HEK293 (cell line): Measurements from ENCODE around the gene PITX1.
"Not testable (repeated sequence)": the region's sequence is repeated elsewhere in the genome, so short reads cannot be mapped to it uniquely, and the experiment has no call there.

Source experiments
- CTCF ChIA-PET: fragments of 350-600 bp; formaldehyde crosslinking; extraction: SDS; loops from one replicate; lab custom pipeline; 2021; ENCODE audit warnings: antibody characterized with exemption; lab: Yijun Ruan, JAX
- POLR2A ChIA-PET: fragments of 300-600 bp; formaldehyde crosslinking; extraction: SDS; loops from one replicate; lab custom pipeline; 2020; ENCODE audit warnings: antibody characterized with exemption, inconsistent platforms; lab: Yijun Ruan, JAX
- H3K27ac ChIP-seq: fragments of 200-500 bp; sonication (Bioruptor generic); 2 replicates; pipeline ENCODE4 v1.5.1; 2014; ENCODE audit warnings: low read depth, low read length, control low read depth, inconsistent platforms; ENCODE audit errors: extremely low read depth
- H3K36me3 ChIP-seq, 2 experiments: fragments of 200-500 bp in 1 of 2; sonication (Bioruptor generic) in 1 of 2; 1 replicate in 1 of 2; 2 replicates in 1 of 2; pipeline ENCODE4 v1.5.1; 2014 to 2017; ENCODE audit warnings: inconsistent platforms in 2 of 2, low read length in 2 of 2; ENCODE audit not compliant: control insufficient read depth in 2 of 2, insufficient read depth in 1 of 2
- H3K4me1 ChIP-seq: fragments of 200-500 bp; sonication (Bioruptor generic); 2 replicates; pipeline ENCODE4 v1.5.1; 2014; ENCODE audit warnings: mild to moderate bottlenecking, low read length, inconsistent platforms; ENCODE audit not compliant: control insufficient read depth, insufficient read depth
- H3K4me3 ChIP-seq: 2 replicates; pipeline ENCODE4 v1.5.1; 2011; ENCODE audit warnings: low read depth, mild to moderate bottlenecking, control low read depth, low read length, moderate library complexity
- H3K9me3 ChIP-seq: fragments of 200-500 bp; sonication (Bioruptor generic); 2 replicates; pipeline ENCODE4 v1.5.1; 2014; ENCODE audit warnings: low read depth, low read length, inconsistent platforms; ENCODE audit not compliant: control insufficient read depth, insufficient read depth
- GLI2 ChIP-seq: fragments of 450-650 bp; formaldehyde crosslinking; IDR thresholded peaks from 2 replicates; pipeline ENCODE4; 2017; ENCODE audit warnings: missing biosample characterization, missing genetic modification characterization, low read depth, borderline replicate concordance
- KLF8 ChIP-seq: fragments of 450-650 bp; formaldehyde crosslinking; IDR thresholded peaks from 2 replicates; pipeline ENCODE4 v1.5.1; 2016; ENCODE audit warnings: missing biosample characterization, missing genetic modification characterization
- MYNN ChIP-seq: fragments of 450-650 bp; formaldehyde crosslinking; IDR thresholded peaks from 2 replicates; pipeline ENCODE4 v1.5.1; 2016; ENCODE audit warnings: missing biosample characterization, missing genetic modification characterization, borderline replicate concordance
- MZF1 ChIP-seq: fragments of 450-650 bp; formaldehyde crosslinking; IDR thresholded peaks from 2 replicates; pipeline ENCODE4 v1.5.1; 2017; ENCODE audit warnings: missing biosample characterization, missing genetic modification characterization, borderline replicate concordance
- REPIN1 ChIP-seq: fragments of 450-650 bp; formaldehyde crosslinking; IDR thresholded peaks from 2 replicates; pipeline ENCODE4 v1.5.1; 2017; ENCODE audit warnings: missing biosample characterization, missing genetic modification characterization, low read depth
- SCRT1 ChIP-seq: fragments of 450-650 bp; formaldehyde crosslinking; IDR thresholded peaks from 2 replicates; pipeline ENCODE4 v1.5.1; 2016; ENCODE audit warnings: missing biosample characterization, missing genetic modification characterization, borderline replicate concordance
- ZNF146 ChIP-seq: fragments of 450-650 bp; formaldehyde crosslinking; IDR thresholded peaks from 2 replicates; pipeline ENCODE4 v1.5.1; 2016; ENCODE audit warnings: missing biosample characterization, missing genetic modification characterization
- ZNF221 ChIP-seq: fragments of 450-650 bp; formaldehyde crosslinking; IDR thresholded peaks from 2 replicates; pipeline ENCODE4 v1.5.1; 2017; ENCODE audit warnings: missing biosample characterization, missing genetic modification characterization, borderline replicate concordance
- ZNF280D ChIP-seq: fragments of 450-650 bp; formaldehyde crosslinking; IDR thresholded peaks from 2 replicates; pipeline ENCODE4 v1.5.1; 2016; ENCODE audit warnings: missing biosample characterization, missing genetic modification characterization
- ZNF311 ChIP-seq: fragments of 450-650 bp; formaldehyde crosslinking; IDR thresholded peaks from 2 replicates; pipeline ENCODE4 v1.5.1; 2017; ENCODE audit warnings: missing biosample characterization, missing genetic modification characterization, borderline replicate concordance
- ZNF518A ChIP-seq: fragments of 450-650 bp; formaldehyde crosslinking; conservative IDR thresholded peaks from 2 replicates; pipeline ENCODE4 v1.5.1; 2016; ENCODE audit warnings: low read depth, missing biosample characterization, missing genetic modification characterization
- ZNF548 ChIP-seq: fragments of 450-650 bp; formaldehyde crosslinking; IDR thresholded peaks from 2 replicates; pipeline ENCODE4 v1.5.1; 2016; ENCODE audit warnings: missing biosample characterization, missing genetic modification characterization
- ZNF580 ChIP-seq: fragments of 450-650 bp; formaldehyde crosslinking; IDR thresholded peaks from 2 replicates; pipeline ENCODE4 v1.5.1; 2016; ENCODE audit warnings: missing biosample characterization, missing genetic modification characterization
- ZNF626 ChIP-seq: fragments of 450-650 bp; sonication (Bioruptor Pico); formaldehyde crosslinking; IDR thresholded peaks from 2 replicates; pipeline ENCODE4 v1.5.1; 2018; ENCODE audit warnings: missing biosample characterization, missing genetic modification characterization, inconsistent platforms
- ZNF670 ChIP-seq: fragments of 450-650 bp; formaldehyde crosslinking; IDR thresholded peaks from 2 replicates; pipeline ENCODE4 v1.5.1; 2016; ENCODE audit warnings: missing biosample characterization, missing genetic modification characterization, low read depth
- ZNF747 ChIP-seq: fragments of 450-650 bp; formaldehyde crosslinking; IDR thresholded peaks from 2 replicates; pipeline ENCODE4 v1.5.1; 2016; ENCODE audit warnings: missing biosample characterization, missing genetic modification characterization
- ZNF776 ChIP-seq: fragments of 450-650 bp; formaldehyde crosslinking; IDR thresholded peaks from 2 replicates; pipeline ENCODE4 v1.5.0; 2017; ENCODE audit warnings: missing biosample characterization, missing genetic modification characterization, borderline replicate concordance
- ZNF777 ChIP-seq: fragments of 450-650 bp; formaldehyde crosslinking; IDR thresholded peaks from 2 replicates; pipeline ENCODE4 v1.5.1; 2017; ENCODE audit warnings: missing biosample characterization, missing genetic modification characterization, borderline replicate concordance
- ZNF785 ChIP-seq: fragments of 450-650 bp; formaldehyde crosslinking; IDR thresholded peaks from 2 replicates; pipeline ENCODE4 v1.5.1; 2016; ENCODE audit warnings: missing biosample characterization, missing genetic modification characterization
- ZSCAN5A ChIP-seq: fragments of 450-650 bp; formaldehyde crosslinking; IDR thresholded peaks from 2 replicates; pipeline ENCODE4 v1.5.1; 2016; ENCODE audit warnings: missing biosample characterization, missing genetic modification characterization

PITX1 gene

GRCh38 chr5:135004376-135004775 lies 29.7 kb downstream of the PITX1 start (continued):
- TF ChIP-seq ZNF785 (tag by site-specific recombination) (no peak), ZNF626 (tag by site-specific recombination) (no peak), ZNF221 (tag by site-specific recombination) (no peak), ZNF747 (no peak), KLF8 (no peak), ZNF548 (tag by site-specific recombination) (no peak), SCRT1 (tag by site-specific recombination) (no peak), ZSCAN5A (tag by site-specific recombination) (no peak), ZNF777 (tag by site-specific recombination) (no peak)
- TF ChIP-seq, all 188 proteins: peak for 0

- H3K4me1 ChIP-seq, H3K9me3 ChIP-seq, CTCF ChIA-PET, H3K4me3 ChIP-seq: not testable (repeated sequence)
- peak; percentile 64 for TF ChIP-seq ZNF580 (tag by site-specific recombination)
- peak; percentile 96 for TF ChIP-seq ZNF146 (tag by site-specific recombination)
- 0 out of 2 replicates have a peak, but pooled peaks have one; percentile 58 for TF ChIP-seq ZNF280D (tag by site-specific recombination)
- TF ChIP-seq, all 188 proteins: peak for 3; not testable (repeated sequence) for 185
- POLR2A ChIA-PET, H3K36me3 ChIP-seq, H3K27ac ChIP-seq: not testable (repeated sequence)
Observed at GRCh38 chr5:134998068-134998467, 36.0 kb downstream of the PITX1 start.

GRCh38 chr5:134997015-134997414 lies 37.0 kb downstream of the PITX1 start:
- Histone ChIP-seq H3K9me3 (no peaks in the 10 kb centered on the region), H3K4me3 (no peak overlapping the region), H3K36me3 (no peaks in the 10 kb centered on the region), H3K27ac (no peak overlapping the region), H3K4me1 (no peaks in the 10 kb centered on the region)
- POLR2A ChIA-PET: no interaction called here
- CTCF ChIA-PET: interaction anchor here (1.0 kb wide), 1 partner anchor 410 kb away, joined by 4 read pairs; no protein-coding TSS in a partner anchor
- TF ChIP-seq ZNF670 (tag by site-specific recombination): no peak
- TF ChIP-seq, all 188 proteins: peak for 0

GRCh38 chr5:134995850-134996402 lies 38.1 kb downstream of the PITX1 start:
- no peak overlapping the region for H3K4me3 ChIP-seq
- CTCF ChIA-PET: interaction anchor here (0.7 to 1.3 kb wide), 2 partner anchors 16 to 206 kb away, joined by 4 to 5 read pairs; no protein-coding TSS in a partner anchor
- H3K36me3 ChIP-seq: no peaks in the 10 kb centered on the region
- POLR2A ChIA-PET: no interaction called here
- H3K4me1 ChIP-seq: no peaks in the 10 kb centered on the region
- H3K9me3 ChIP-seq: no peaks in the 10 kb centered on the region
- no peak overlapping the region for H3K27ac ChIP-seq
- TF ChIP-seq MZF1 (no peak), REPIN1 (tag by site-specific recombination) (no peak), ZNF518A (tag by site-specific recombination) (no peak), ZNF776 (no peak), MYNN (tag by site-specific recombination) (no peak), ZNF311 (no peak), GLI2 (tag by site-specific recombination) (no peak)
